ENCODE data around the gene ANK2. TPM values are rescaled to one million over a fixed set of nuclear protein-coding genes. Genes with fewer than 3 reads are reported as not detected.
A peak's percentile ranks its signal among the peaks of the same experiment; 100 is the strongest.

Gene ANK2
- total and polyA plus RNA-seq, 4 donors = 1.1 to 61.2 (median 12.5) TPM

GRCh38 chr4:113148925-113149324, 99.5 kb downstream of the ANK2 start:
- TF ChIP-seq, protein P1, sequence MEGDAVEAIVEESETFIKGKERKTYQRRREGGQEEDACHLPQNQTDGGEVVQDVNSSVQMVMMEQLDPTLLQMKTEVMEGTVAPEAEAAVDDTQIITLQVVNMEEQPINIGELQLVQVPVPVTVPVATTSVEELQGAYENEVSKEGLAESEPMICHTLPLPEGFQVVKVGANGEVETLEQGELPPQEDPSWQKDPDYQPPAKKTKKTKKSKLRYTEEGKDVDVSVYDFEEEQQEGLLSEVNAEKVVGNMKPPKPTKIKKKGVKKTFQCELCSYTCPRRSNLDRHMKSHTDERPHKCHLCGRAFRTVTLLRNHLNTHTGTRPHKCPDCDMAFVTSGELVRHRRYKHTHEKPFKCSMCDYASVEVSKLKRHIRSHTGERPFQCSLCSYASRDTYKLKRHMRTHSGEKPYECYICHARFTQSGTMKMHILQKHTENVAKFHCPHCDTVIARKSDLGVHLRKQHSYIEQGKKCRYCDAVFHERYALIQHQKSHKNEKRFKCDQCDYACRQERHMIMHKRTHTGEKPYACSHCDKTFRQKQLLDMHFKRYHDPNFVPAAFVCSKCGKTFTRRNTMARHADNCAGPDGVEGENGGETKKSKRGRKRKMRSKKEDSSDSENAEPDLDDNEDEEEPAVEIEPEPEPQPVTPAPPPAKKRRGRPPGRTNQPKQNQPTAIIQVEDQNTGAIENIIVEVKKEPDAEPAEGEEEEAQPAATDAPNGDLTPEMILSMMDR (IDR thresholded peaks at IDR 0.05; ENCODE audit: control extremely low read depth, extremely low read depth) = no peak
- DNase-seq = peak in 1 of 3 donors; percentile 34

GRCh38 chr4:113153529-113154101, 104.2 kb downstream of the ANK2 start:
- Histone ChIP-seq H3K4me3 (no peak overlapping the region), H3K27me3 (ENCODE audit: control insufficient read depth in 3 of 3, insufficient read depth in 3 of 3, low read length in 2 of 3) (no peaks in the 10 kb centered on the region), H3K9me3 (ENCODE audit: control insufficient read depth in 4 of 4, insufficient read depth in 3 of 4, low read length in 3 of 4) (no peaks in the 10 kb centered on the region), H3K36me3 (ENCODE audit: control insufficient read depth in 4 of 4, insufficient read depth in 4 of 4, low read length in 4 of 4) (no peaks in the 10 kb centered on the region), H3K9ac (ENCODE audit: insufficient read depth in 1 of 2, low read length in 2 of 2) (no peak overlapping the region), H3K4me1 (ENCODE audit: control insufficient read depth in 5 of 5, insufficient read depth in 5 of 5, low read length in 5 of 5) (peaks cover 0 to 5% (median 0%) of the 10 kb centered on the region in 5 donors), H3K27ac (ENCODE audit: low read depth in 1 of 2, low read length in 1 of 2) (peak overlapping the region in 1 of 2 donors; percentile 66)
- WGBS, 2 donors = 59 to 69% methylated on average over 2 of the region's 2 CpGs
- DNase-seq (peak in 1 of 3 donors; percentile 13), ATAC-seq (ENCODE audit: insufficient read depth, low FRiP score) (peak; percentile 27)
- TF ChIP-seq, protein P1 (IDR thresholded peaks at IDR 0.05; ENCODE audit: control extremely low read depth, extremely low read depth) = no peak

More at GRCh38 chr4:113148925-113149324, 99.5 kb downstream of the ANK2 start:
- Histone ChIP-seq H3K4me1 (ENCODE audit: control insufficient read depth in 5 of 5, insufficient read depth in 5 of 5, low read length in 5 of 5) (peaks cover 4 to 9% (median 7%) of the 10 kb centered on the region in 5 donors), H3K4me3 (no peak overlapping the region), H3K27me3 (ENCODE audit: control insufficient read depth in 3 of 3, insufficient read depth in 3 of 3, low read length in 2 of 3) (no peaks in the 10 kb centered on the region), H3K9me3 (ENCODE audit: control insufficient read depth in 4 of 4, insufficient read depth in 3 of 4, low read length in 3 of 4) (no peaks in the 10 kb centered on the region), H3K9ac (ENCODE audit: insufficient read depth in 1 of 2, low read length in 2 of 2) (no peak overlapping the region), H3K27ac (ENCODE audit: low read depth in 1 of 2, low read length in 1 of 2) (no peak overlapping the region), H3K36me3 (ENCODE audit: control insufficient read depth in 4 of 4, insufficient read depth in 4 of 4, low read length in 4 of 4) (no peaks in the 10 kb centered on the region)
- no peak for ATAC-seq (ENCODE audit: insufficient read depth, low FRiP score)

GRCh38 chr4:113154281-113154680, 104.8 kb downstream of the ANK2 start:
- TF ChIP-seq, protein P1 (IDR thresholded peaks at IDR 0.05; ENCODE audit: control extremely low read depth, extremely low read depth) = no peak
- no peak overlapping the region for H3K9ac ChIP-seq (ENCODE audit: insufficient read depth in 1 of 2, low read length in 2 of 2)
- 79 to 81% methylated on average over 1 of the region's 1 CpG for WGBS, 2 donors
- H3K36me3 ChIP-seq (ENCODE audit: control insufficient read depth in 4 of 4, insufficient read depth in 4 of 4, low read length in 4 of 4) = no peaks in the 10 kb centered on the region
- H3K27ac ChIP-seq (ENCODE audit: low read depth in 1 of 2, low read length in 1 of 2) = no peak overlapping the region
- H3K4me1 ChIP-seq (ENCODE audit: control insufficient read depth in 5 of 5, insufficient read depth in 5 of 5, low read length in 5 of 5) = peaks cover 0 to 5% (median 0%) of the 10 kb centered on the region in 5 donors
- no peak for ATAC-seq (ENCODE audit: insufficient read depth, low FRiP score)
- no peaks in the 10 kb centered on the region for H3K27me3 ChIP-seq (ENCODE audit: control insufficient read depth in 3 of 3, insufficient read depth in 3 of 3, low read length in 2 of 3)
- no peak for DNase-seq
- no peaks in the 10 kb centered on the region for H3K9me3 ChIP-seq (ENCODE audit: control insufficient read depth in 4 of 4, insufficient read depth in 3 of 4, low read length in 3 of 4)
- no peak overlapping the region for H3K4me3 ChIP-seq
